ENCODE results near the gene YBX1.
"Not testable (repeated sequence)": the region's sequence is repeated elsewhere in the genome, so short reads cannot be mapped to it uniquely, and the experiment has no call there.

YBX1 gene

DNA sequence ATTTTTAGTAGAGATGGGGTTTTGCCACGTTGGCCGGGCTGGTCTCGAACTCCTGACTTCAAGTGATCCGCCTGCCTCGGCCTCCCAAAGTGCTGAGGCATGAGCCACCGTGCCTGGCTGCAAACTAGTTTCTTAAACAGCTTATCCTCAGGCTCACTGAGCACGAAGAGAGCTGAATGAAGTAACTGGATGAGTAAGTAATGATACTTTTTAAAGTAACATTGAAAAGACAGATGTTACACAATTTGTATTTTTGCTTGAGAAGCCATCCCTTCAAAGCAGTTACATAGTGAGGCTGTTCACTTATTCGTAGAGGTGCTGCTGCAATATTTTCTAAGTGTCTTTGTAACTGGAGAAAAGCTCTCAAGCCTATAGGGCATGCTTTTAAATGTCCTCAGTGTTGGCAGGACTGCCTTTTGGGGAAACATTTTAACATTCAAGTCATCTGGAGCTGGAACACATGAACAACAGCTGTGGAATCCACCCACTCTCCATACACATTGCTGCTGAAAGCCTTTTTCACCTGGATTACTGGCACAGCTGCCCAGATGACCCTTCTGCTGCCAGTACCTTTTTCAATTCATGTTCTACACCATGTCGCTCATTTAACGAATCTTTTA is 2.7 kb upstream of the YBX1 start:
- H3K4me3 Mint-ChIP-seq, result no peak overlapping the region
- H3K27ac Mint-ChIP-seq, result no peak overlapping the region
- peaks cover 16 to 39% of the 10 kb centered on the region in 2 donors for H3K4me1 Mint-ChIP-seq

GRCh38 chr1:42680055-42680454 is 2.2 kb upstream of the YBX1 start:
- ATAC-seq (replicated peaks) (no peak), DNase-seq (no peak)
- Mint-ChIP-seq H3K4me3 (peak overlapping the region; percentile 31 to 63), H3K9me3 (no peaks in the 10 kb centered on the region), H3K27me3 (no peaks in the 10 kb centered on the region), H3K27ac (no peak overlapping the region), H3K4me1 (peaks cover 20 to 45% of the 10 kb centered on the region in 2 donors), H3K36me3 (peaks cover 34 to 58% of the 10 kb centered on the region in 2 donors)

More for the DNA sequence above, 2.7 kb upstream of the YBX1 start:
- no peak for DNase-seq
- peaks cover 29 to 57% of the 10 kb centered on the region in 2 donors for H3K36me3 Mint-ChIP-seq
- no peaks in the 10 kb centered on the region for H3K27me3 Mint-ChIP-seq
- H3K9me3 Mint-ChIP-seq, result no peaks in the 10 kb centered on the region
- ATAC-seq (replicated peaks), result no peak

GRCh38 chr1:42680921-42681683 is 1.1 kb upstream of the YBX1 start:
- H3K36me3 Mint-ChIP-seq, result peaks cover 37 to 53% of the 10 kb centered on the region in 2 donors
- peaks cover 24 to 52% of the 10 kb centered on the region in 2 donors for H3K4me1 Mint-ChIP-seq
- no peak for DNase-seq
- peak overlapping the region; percentile 99 for H3K27ac Mint-ChIP-seq
- peak overlapping the region; percentile 88 to 99 for H3K4me3 Mint-ChIP-seq
- no peak for ATAC-seq (replicated peaks)
- H3K27me3 Mint-ChIP-seq, result no peaks in the 10 kb centered on the region
- H3K9me3 Mint-ChIP-seq, result no peaks in the 10 kb centered on the region

- Mint-ChIP-seq H3K27ac (peak overlapping the region; percentile 99), H3K4me3 (peak overlapping the region; percentile 88 to 99), H3K36me3 (peaks cover 31 to 54% of the 10 kb centered on the region in 2 donors), H3K4me1 (peaks cover 27 to 63% of the 10 kb centered on the region in 2 donors)
- ATAC-seq (replicated peaks), result peak; percentile 20 to 24
- H3K27me3 Mint-ChIP-seq, H3K9me3 Mint-ChIP-seq, DNase-seq: not testable (repeated sequence)
These were observed 193 bp downstream of the YBX1 start for GRCh38 chr1:42682484-42682738.

GRCh38 chr1:42682739-42683531 is 717 bp downstream of the YBX1 start:
- peak overlapping the region; percentile 89 to 91 for H3K4me3 Mint-ChIP-seq
- peak; percentile 68 for DNase-seq
- ATAC-seq (replicated peaks), result peak; percentile 56 to 64
- peaks cover 32 to 65% of the 10 kb centered on the region in 2 donors for H3K4me1 Mint-ChIP-seq
- peak overlapping the region; percentile 96 for H3K27ac Mint-ChIP-seq
- H3K9me3 Mint-ChIP-seq, result no peaks in the 10 kb centered on the region
- H3K36me3 Mint-ChIP-seq, result peaks cover 36 to 54% of the 10 kb centered on the region in 2 donors
- H3K27me3 Mint-ChIP-seq, result no peaks in the 10 kb centered on the region

DNA sequence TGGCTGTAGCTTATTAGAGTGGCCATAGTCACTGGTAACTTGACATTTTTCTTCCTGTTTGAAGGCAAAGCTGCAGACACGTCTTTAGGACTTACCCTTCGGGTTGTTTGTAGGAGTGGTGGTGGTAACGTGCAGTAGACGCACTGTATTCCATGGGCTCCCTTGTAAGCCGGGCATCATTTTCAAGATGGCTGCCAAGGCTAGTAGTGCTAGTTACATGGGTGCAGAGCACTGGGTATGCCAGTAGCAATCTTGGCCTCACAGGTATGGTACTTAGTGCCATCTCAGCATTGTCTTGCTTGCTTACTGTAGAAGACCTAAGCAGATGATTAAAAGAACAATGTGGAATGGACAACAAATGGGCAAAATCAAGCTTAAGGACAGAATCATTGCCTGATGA is 1.9 kb downstream of the YBX1 start:
- Mint-ChIP-seq H3K36me3 (peaks cover 36 to 52% of the 10 kb centered on the region in 2 donors), H3K4me1 (peaks cover 41 to 73% of the 10 kb centered on the region in 2 donors), H3K27me3 (no peaks in the 10 kb centered on the region), H3K9me3 (no peaks in the 10 kb centered on the region), H3K4me3 (peak overlapping the region; percentile 89 to 91), H3K27ac (peak overlapping the region; percentile 82)
- DNase-seq (no peak), ATAC-seq (replicated peaks) (no peak)

- no peak for ATAC-seq (replicated peaks)
- Mint-ChIP-seq H3K4me1 (peaks cover 40 to 65% of the 10 kb centered on the region in 2 donors), H3K4me3 (peak overlapping the region in 1 of 2 donors; percentile 25), H3K9me3 (no peaks in the 10 kb centered on the region), H3K36me3 (peaks cover 33 to 56% of the 10 kb centered on the region in 2 donors), H3K27ac (no peak overlapping the region), H3K27me3 (no peaks in the 10 kb centered on the region)
- no peak for DNase-seq
These were observed 4.2 kb downstream of the YBX1 start for GRCh38 chr1:42686418-42686817.

DNA sequence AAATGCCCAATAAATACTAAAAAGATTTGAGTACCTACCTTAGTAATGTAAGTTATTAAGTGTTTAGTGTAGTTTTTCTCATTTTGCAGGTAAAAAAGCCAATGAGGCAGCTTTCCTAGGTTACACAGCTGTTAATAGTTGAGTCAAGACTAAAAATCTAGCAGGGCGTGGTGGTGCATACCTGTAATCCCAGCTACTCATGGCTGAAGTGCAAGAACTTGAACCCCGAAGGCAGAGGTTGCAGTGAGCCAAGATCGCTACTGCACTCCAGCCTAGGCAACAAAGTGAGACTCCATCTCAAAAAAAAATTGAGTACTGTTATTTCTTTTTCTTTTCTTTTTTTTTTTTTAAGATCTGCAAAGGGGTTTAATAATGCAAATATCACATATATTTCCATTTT is 7.7 kb downstream of the YBX1 start:
- Mint-ChIP-seq H3K4me3 (no peak overlapping the region), H3K27ac (no peak overlapping the region), H3K36me3 (peaks cover 19 to 43% of the 10 kb centered on the region in 2 donors), H3K27me3 (no peaks in the 10 kb centered on the region), H3K9me3 (no peaks in the 10 kb centered on the region), H3K4me1 (peaks cover 42 to 69% of the 10 kb centered on the region in 2 donors)
- no peak for ATAC-seq (replicated peaks)
- DNase-seq, result no peak

GRCh38 chr1:42690477-42691156 is 8.4 kb downstream of the YBX1 start:
- Mint-ChIP-seq H3K27ac (no peak overlapping the region), H3K9me3 (no peaks in the 10 kb centered on the region), H3K4me3 (no peak overlapping the region), H3K36me3 (peaks cover 17 to 45% of the 10 kb centered on the region in 2 donors), H3K4me1 (peaks cover 40 to 65% of the 10 kb centered on the region in 2 donors), H3K27me3 (no peaks in the 10 kb centered on the region)
- ATAC-seq (replicated peaks) (peak; percentile 33 to 57), DNase-seq (no peak)

DNA sequence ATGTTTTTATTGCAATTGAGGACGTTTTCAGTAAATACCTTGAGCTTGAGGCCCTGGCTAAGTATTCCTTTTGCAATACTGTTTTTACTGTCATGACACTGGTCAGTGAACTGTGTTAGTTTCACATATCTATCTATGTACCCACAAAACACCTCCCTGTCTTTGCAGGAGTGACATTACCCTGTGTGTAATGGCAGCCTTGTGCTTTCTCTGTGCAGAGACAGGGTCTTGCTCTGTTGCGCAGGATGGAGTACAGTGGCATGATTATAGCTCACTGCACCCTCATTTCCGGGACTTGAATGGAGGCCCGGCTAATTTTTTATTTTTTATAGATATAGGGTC is 8.9 kb downstream of the YBX1 start:
- peaks cover 21 to 50% of the 10 kb centered on the region in 2 donors for H3K36me3 Mint-ChIP-seq
- H3K4me3 Mint-ChIP-seq, result no peak overlapping the region
- no peak overlapping the region for H3K27ac Mint-ChIP-seq

DNA sequence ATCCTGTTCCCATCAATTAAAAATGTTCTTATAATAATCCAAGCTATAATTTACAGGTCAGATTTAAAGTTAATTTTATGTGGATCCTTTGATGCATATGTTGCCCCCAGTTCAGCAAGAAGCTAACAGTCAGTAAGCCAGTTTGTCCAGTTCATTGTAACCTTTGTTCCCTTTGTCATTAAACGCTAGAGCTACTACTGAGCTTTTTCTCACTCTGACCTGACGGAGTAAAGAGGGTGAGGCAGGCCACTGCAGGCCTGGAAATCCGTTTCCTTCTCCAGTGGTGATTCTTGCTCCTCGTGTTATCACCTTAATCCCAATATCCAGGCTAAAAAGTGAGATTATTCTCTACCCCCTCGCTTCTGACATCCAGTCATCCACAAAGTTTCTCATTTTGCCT is 10.2 kb downstream of the YBX1 start:
- Mint-ChIP-seq H3K4me1 (peaks cover 39 to 52% of the 10 kb centered on the region in 2 donors), H3K4me3 (no peak overlapping the region), H3K27ac (peak overlapping the region; percentile 31), H3K27me3 (no peaks in the 10 kb centered on the region), H3K9me3 (no peaks in the 10 kb centered on the region), H3K36me3 (peaks cover 24 to 47% of the 10 kb centered on the region in 2 donors)
- ATAC-seq (replicated peaks) (no peak), DNase-seq (no peak)

More for the DNA sequence above, 8.9 kb downstream of the YBX1 start:
- H3K9me3 Mint-ChIP-seq, result no peaks in the 10 kb centered on the region
- no peaks in the 10 kb centered on the region for H3K27me3 Mint-ChIP-seq
- peaks cover 42 to 64% of the 10 kb centered on the region in 2 donors for H3K4me1 Mint-ChIP-seq
- DNase-seq (no peak), ATAC-seq (replicated peaks) (peak; percentile 41 to 63)

DNA sequence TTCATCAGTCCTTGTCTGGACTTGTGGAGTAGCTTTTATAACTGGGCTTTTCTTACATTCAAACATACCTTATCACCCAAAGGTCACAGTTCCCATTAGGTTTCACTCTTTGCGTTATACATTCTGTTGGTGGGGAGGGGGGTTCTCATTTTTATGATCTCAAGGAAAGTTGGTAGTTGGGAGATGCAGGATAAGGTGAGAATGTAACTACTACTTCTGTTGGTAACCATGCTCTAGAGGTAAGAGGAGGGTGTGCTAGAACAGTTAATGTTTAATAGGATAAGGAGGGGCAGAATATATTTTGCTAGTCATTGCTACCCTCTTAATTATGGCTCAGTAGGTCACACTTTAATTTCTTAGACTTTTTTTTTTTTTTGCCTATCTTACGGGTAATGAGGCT is 10.7 kb downstream of the YBX1 start:
- Mint-ChIP-seq H3K27me3 (no peaks in the 10 kb centered on the region), H3K4me3 (peak overlapping the region in 1 of 2 donors; percentile 4), H3K9me3 (no peaks in the 10 kb centered on the region), H3K4me1 (peaks cover 35 to 48% of the 10 kb centered on the region in 2 donors), H3K27ac (no peak overlapping the region), H3K36me3 (peaks cover 19 to 43% of the 10 kb centered on the region in 2 donors)
- DNase-seq (no peak), ATAC-seq (replicated peaks) (no peak)

DNA sequence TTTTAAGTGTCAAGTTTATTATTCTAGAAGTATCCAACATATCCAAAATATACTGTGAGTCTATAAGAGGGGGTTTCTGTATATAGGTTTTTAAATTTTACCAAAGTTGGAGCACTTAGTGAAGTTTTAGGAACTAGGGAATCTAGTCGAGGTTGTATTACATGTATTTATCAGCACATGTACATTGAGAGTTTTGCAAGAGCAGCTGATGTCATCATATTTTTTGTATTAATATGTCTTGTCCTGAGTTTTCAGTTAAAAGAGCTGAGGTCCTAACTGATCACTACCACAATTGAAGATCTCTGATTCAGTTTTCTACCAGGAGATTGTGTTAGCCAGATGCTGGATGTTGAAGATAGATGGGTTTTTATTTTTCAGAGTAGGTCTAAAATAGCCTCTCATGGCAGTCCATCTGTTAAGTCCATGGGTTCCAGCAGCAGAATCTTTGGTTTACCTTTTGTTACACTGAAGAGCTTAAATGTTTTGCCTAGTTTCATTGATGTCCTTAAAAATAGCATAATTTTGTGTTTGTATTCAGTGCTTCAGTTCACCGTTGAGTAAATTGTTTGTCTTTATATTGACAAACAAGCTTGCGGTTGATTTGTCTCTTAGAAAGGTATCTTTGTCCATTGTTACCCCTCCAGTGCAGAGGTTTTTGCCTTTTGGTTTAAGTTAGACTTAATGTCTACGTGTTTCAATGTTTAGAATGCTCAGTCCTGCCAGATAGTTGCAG is 16.0 kb downstream of the YBX1 start:
- no peaks in the 10 kb centered on the region for H3K9me3 Mint-ChIP-seq
- H3K27ac Mint-ChIP-seq, result no peak overlapping the region
- no peaks in the 10 kb centered on the region for H3K27me3 Mint-ChIP-seq
- peaks cover 11 to 25% of the 10 kb centered on the region in 2 donors for H3K4me1 Mint-ChIP-seq
- no peak for ATAC-seq (replicated peaks)
- H3K4me3 Mint-ChIP-seq, result no peak overlapping the region
- DNase-seq, result no peak
- peaks cover 36 to 65% of the 10 kb centered on the region in 2 donors for H3K36me3 Mint-ChIP-seq
